ENCODE measurements around the gene FAM43A. TPM values are rescaled to one million over a fixed set of nuclear protein-coding genes. Genes with fewer than 3 reads are reported as not detected.
A peak's percentile ranks its signal among the peaks of the same experiment; 100 is the strongest.

Gene FAM43A
- total and polyA plus RNA-seq, 9 of the 15 experiments (the other 6 are each of a cell fraction or from before 2014, with no cell fraction given), result 0.03 to 1.2 (median 0.21) TPM

GRCh38 chr3:194682694-194683310 is 2.9 kb upstream of the FAM43A start (continued):
- TF ChIP-seq, protein P1, sequence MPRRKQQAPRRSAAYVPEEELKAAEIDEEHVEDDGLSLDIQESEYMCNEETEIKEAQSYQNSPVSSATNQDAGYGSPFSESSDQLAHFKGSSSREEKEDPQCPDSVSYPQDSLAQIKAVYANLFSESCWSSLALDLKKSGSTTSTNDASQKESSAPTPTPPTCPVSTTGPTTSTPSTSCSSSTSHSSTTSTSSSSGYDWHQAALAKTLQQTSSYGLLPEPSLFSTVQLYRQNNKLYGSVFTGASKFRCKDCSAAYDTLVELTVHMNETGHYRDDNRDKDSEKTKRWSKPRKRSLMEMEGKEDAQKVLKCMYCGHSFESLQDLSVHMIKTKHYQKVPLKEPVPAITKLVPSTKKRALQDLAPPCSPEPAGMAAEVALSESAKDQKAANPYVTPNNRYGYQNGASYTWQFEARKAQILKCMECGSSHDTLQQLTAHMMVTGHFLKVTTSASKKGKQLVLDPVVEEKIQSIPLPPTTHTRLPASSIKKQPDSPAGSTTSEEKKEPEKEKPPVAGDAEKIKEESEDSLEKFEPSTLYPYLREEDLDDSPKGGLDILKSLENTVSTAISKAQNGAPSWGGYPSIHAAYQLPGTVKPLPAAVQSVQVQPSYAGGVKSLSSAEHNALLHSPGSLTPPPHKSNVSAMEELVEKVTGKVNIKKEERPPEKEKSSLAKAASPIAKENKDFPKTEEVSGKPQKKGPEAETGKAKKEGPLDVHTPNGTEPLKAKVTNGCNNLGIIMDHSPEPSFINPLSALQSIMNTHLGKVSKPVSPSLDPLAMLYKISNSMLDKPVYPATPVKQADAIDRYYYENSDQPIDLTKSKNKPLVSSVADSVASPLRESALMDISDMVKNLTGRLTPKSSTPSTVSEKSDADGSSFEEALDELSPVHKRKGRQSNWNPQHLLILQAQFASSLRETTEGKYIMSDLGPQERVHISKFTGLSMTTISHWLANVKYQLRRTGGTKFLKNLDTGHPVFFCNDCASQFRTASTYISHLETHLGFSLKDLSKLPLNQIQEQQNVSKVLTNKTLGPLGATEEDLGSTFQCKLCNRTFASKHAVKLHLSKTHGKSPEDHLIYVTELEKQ (CRISPR knock-in tag; IDR thresholded peaks at IDR 0.05), result no peak
- no peak for TF ChIP-seq FOXM1 (IDR thresholded peaks at IDR 0.05; ENCODE audit: low read depth)
- no peak for TF ChIP-seq FOXM1 (CRISPR knock-in tag; IDR thresholded peaks at IDR 0.05; ENCODE audit: low read depth)
- TF ChIP-seq MEF2D (tag; conservative IDR thresholded peaks at IDR 0.05; ENCODE audit: low read depth), result no peak
- TF ChIP-seq BCLAF1 (IDR thresholded peaks at IDR 0.05; ENCODE audit: borderline replicate concordance in 1 of 2, control insufficient read depth in 1 of 2, low read depth in 2 of 2, low read length in 1 of 2), result no peak
- no peak for TF ChIP-seq SMARCA5 (IDR thresholded peaks at IDR 0.05)
- TF ChIP-seq YY1 (IDR thresholded peaks at IDR 0.05; ENCODE audit: borderline replicate concordance in 1 of 3, control insufficient read depth in 1 of 3, extremely low read depth in 1 of 3, insufficient read depth in 3 of 3, insufficient read length in 1 of 3, insufficient replicate concordance in 2 of 3, low read depth in 1 of 3, low read length in 2 of 3), result peak in 1 of 3 experiments; percentile 8
- TF ChIP-seq, protein P2, sequence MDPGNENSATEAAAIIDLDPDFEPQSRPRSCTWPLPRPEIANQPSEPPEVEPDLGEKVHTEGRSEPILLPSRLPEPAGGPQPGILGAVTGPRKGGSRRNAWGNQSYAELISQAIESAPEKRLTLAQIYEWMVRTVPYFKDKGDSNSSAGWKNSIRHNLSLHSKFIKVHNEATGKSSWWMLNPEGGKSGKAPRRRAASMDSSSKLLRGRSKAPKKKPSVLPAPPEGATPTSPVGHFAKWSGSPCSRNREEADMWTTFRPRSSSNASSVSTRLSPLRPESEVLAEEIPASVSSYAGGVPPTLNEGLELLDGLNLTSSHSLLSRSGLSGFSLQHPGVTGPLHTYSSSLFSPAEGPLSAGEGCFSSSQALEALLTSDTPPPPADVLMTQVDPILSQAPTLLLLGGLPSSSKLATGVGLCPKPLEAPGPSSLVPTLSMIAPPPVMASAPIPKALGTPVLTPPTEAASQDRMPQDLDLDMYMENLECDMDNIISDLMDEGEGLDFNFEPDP (CRISPR knock-in tag; IDR thresholded peaks at IDR 0.05), result no peak
- no peak for TF ChIP-seq ZKSCAN3 (CRISPR knock-in tag; IDR thresholded peaks at IDR 0.05)
- TF ChIP-seq, protein P3, sequence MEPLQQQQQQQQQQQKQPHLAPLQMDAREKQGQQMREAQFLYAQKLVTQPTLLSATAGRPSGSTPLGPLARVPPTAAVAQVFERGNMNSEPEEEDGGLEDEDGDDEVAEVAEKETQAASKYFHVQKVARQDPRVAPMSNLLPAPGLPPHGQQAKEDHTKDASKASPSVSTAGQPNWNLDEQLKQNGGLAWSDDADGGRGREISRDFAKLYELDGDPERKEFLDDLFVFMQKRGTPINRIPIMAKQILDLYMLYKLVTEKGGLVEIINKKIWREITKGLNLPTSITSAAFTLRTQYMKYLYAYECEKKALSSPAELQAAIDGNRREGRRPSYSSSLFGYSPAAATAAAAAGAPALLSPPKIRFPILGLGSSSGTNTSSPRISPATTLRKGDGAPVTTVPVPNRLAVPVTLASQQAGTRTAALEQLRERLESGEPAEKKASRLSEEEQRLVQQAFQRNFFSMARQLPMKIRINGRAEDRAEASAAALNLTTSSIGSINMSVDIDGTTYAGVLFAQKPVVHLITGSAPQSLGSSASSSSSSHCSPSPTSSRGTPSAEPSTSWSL (CRISPR knock-in tag; IDR thresholded peaks at IDR 0.05; ENCODE audit: borderline replicate concordance), result no peak
- no peak for TF ChIP-seq ZNF717 (CRISPR knock-in tag; IDR thresholded peaks at IDR 0.05)
- TF ChIP-seq RBM14 (IDR thresholded peaks at IDR 0.05; ENCODE audit: borderline replicate concordance, insufficient read depth, low read depth, low read length), result no peak
- TF ChIP-seq GATAD2A (IDR thresholded peaks at IDR 0.05), result no peak
- no peak for TF ChIP-seq SRSF7 (optimal IDR thresholded peaks at IDR 0.05; ENCODE audit: low read depth, low read length)

Measured in K562 (cell line).